ENCODE data around the gene TBX4. TPM values are rescaled to one million over a fixed set of nuclear protein-coding genes. Genes with fewer than 3 reads are reported as not detected.

TBX4 gene
- total and polyA plus RNA-seq, 2 experiments from 2014 or later: not detected

DNA sequence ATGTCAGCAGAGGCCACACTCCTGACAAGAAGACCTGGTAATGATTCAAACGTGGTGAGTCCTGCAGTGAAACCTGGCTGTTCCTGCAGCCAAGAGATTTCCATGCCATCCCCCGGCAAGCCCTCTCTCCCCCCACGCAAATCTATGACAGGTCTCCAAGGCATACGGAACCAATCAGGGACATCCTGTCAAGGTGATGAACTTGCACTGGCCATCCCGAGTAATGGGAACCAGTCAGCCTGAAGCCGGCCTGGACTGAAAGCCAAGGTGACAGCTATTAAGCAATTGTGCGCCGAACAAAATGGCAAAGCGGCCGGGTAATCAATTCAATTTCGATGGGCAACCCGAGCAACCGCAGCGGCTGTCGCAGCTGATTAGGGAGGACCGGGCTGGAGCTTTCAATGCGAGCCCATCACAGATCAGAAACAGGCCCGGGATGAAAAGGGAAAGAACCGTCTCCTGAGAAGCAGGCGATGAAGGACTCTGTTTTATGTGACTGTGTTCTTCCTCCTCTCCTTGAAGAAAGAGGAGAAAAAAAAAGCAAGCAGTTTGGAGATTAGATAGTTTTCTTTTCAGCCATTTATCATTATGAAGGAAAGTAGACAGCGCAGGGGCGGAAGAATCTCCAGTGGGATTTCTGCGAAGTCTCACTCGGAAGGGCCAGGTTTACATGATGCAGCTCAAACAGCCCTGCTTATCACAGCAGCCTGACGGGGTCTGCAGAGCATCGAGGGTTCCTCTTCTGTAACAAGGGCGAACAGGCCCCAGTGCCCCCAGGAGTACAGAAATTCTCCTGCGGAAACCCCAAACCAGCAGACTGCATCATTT, 35.2 kb downstream of the TBX4 start:
- Histone ChIP-seq H3K9ac (no peak overlapping the region), H3K9me2 (ENCODE audit: insufficient read depth) (no peaks in the 10 kb centered on the region), H3K27ac (no peak overlapping the region), H3K36me3 (ENCODE audit: low read depth) (no peaks in the 10 kb centered on the region), H2AFZ (no peak overlapping the region), H4K20me1 (ENCODE audit: insufficient read depth) (no peaks in the 10 kb centered on the region), H3F3A (ENCODE audit: insufficient read depth) (no peaks in the 10 kb centered on the region), H3K27me3 (replicated peaks; ENCODE audit: insufficient read depth) (no peaks in the 10 kb centered on the region), H3K4me3 (no peak overlapping the region), H3K4me1 (ENCODE audit: insufficient read depth) (peaks cover 3% of the 10 kb centered on the region), H3K79me2 (ENCODE audit: insufficient read depth) (no peaks in the 10 kb centered on the region), H3K9me3 (ENCODE audit: low read depth) (no peaks in the 10 kb centered on the region), H3K4me2 (ENCODE audit: unreplicated experiment) (no peak overlapping the region)
- DNase-seq: no peak
- WGBS, 2 experiments (ENCODE audit: low coverage in 1 of 2, low lambda C conversion rate in 2 of 2, missing lambda C conversion rate in 2 of 2): 54 to 60% methylated on average over 28 of the region's 28 CpGs
- in situ Hi-C loops (cut with MboI): no loop called here
- no peak for TF ChIP-seq EZH2phosphoT487 (IDR thresholded peaks at IDR 0.05; ENCODE audit: insufficient read depth, low read depth)
- no peak for TF ChIP-seq EZH2 (IDR thresholded peaks at IDR 0.05; ENCODE audit: insufficient read depth, poor library complexity, severe bottlenecking)

DNA sequence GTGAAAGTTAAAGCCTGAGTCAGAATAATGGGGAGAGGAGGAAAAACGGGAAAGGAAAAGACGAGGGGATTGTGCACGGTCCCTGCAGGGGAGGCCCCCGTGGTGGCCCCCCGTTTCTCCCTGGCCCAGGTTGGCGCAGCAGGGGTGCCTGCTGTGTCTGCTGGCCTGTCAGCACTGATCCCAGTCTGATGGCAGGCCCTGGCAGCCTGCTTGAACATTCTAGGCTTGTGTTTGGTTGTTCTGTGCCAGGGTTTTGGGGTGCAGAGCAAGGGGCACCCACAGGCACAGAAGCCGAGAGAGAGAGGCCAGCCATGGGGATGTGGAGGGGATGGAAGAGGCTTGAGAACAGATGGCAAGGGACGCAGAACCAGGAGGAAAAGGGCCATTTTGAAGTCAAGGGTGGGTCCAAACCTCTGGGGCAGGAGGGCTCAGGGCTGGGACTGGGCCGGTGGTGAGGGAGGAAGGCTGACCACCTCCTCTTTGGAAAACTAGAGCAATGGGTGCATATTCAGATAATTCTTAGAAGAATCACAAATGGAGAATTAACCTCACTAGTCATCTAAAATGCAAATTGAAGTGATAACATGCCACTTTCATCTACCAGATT, 35.9 kb downstream of the TBX4 start:
- no peaks in the 10 kb centered on the region for H3F3A ChIP-seq (ENCODE audit: insufficient read depth)
- no peak overlapping the region for H3K27ac ChIP-seq
- H3K27me3 ChIP-seq (replicated peaks; ENCODE audit: insufficient read depth): no peaks in the 10 kb centered on the region
- no peak for TF ChIP-seq EZH2phosphoT487 (IDR thresholded peaks at IDR 0.05; ENCODE audit: insufficient read depth, low read depth)
- no peak for TF ChIP-seq EZH2 (IDR thresholded peaks at IDR 0.05; ENCODE audit: insufficient read depth, poor library complexity, severe bottlenecking)
- H4K20me1 ChIP-seq (ENCODE audit: insufficient read depth): no peaks in the 10 kb centered on the region
- 71 to 74% methylated on average over 8 to 9 of the region's 9 CpGs for WGBS, 2 experiments (ENCODE audit: low coverage in 1 of 2, low lambda C conversion rate in 2 of 2, missing lambda C conversion rate in 2 of 2)
- no peak overlapping the region for H3K9ac ChIP-seq
- no peak for DNase-seq
- no peak overlapping the region for H2AFZ ChIP-seq
- no peaks in the 10 kb centered on the region for H3K36me3 ChIP-seq (ENCODE audit: low read depth)
- H3K4me2 ChIP-seq (ENCODE audit: unreplicated experiment): no peak overlapping the region
- H3K9me2 ChIP-seq (ENCODE audit: insufficient read depth): no peaks in the 10 kb centered on the region
- H3K4me1 ChIP-seq (ENCODE audit: insufficient read depth): peaks cover 7% of the 10 kb centered on the region
- no peak overlapping the region for H3K4me3 ChIP-seq
- H3K9me3 ChIP-seq (ENCODE audit: low read depth): no peaks in the 10 kb centered on the region
- in situ Hi-C loops (cut with MboI): no loop called here
- H3K79me2 ChIP-seq (ENCODE audit: insufficient read depth): no peaks in the 10 kb centered on the region

DNA sequence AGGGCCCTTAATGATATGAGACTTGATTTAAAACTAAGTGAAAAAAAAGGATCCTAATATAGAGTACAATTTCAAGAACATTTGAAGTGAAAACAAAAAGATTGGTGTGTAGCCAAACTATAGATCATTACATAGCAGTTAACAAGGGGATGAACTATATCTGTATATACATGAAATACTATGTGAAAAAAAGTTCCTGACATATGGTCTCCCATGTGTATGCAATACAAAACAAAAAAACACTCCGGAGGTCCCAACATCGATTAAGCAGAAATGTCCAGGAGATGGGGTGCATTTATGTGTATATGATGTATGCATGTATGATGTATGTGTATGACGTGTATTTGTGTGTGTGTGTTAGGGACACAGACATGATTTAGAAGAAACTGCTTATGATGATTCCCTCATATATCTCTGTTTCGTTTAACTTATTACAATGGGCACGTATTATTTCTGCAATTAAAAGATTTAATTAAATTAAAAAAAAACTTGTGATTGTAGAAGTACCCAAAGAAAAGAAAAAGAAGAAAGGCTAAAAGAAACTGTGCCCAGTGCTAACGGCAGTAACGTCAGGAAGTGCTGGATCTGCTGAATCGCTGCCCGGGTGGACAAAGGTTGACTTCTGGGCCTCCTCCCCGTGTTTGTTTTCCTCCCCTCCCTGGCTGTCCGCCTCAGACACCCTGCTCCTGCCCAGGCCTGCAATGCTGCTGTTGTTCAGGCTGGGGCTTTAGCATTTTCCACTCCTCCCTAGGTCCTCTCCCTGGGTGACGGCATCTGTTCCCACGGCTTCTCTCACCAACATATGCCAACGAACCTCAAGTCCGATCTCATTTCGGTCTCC, 36.9 kb downstream of the TBX4 start:
- Histone ChIP-seq H3K27ac (no peak overlapping the region), H3K79me2 (ENCODE audit: insufficient read depth) (no peaks in the 10 kb centered on the region), H3K9me3 (ENCODE audit: low read depth) (no peaks in the 10 kb centered on the region), H4K20me1 (ENCODE audit: insufficient read depth) (no peaks in the 10 kb centered on the region), H3K36me3 (ENCODE audit: low read depth) (no peaks in the 10 kb centered on the region), H3K27me3 (replicated peaks; ENCODE audit: insufficient read depth) (no peaks in the 10 kb centered on the region), H3K9me2 (ENCODE audit: insufficient read depth) (no peaks in the 10 kb centered on the region), H3F3A (ENCODE audit: insufficient read depth) (no peaks in the 10 kb centered on the region), H3K9ac (no peak overlapping the region), H3K4me3 (no peak overlapping the region), H2AFZ (no peak overlapping the region), H3K4me2 (ENCODE audit: unreplicated experiment) (no peak overlapping the region), H3K4me1 (ENCODE audit: insufficient read depth) (peaks cover 7% of the 10 kb centered on the region)
- TF ChIP-seq EZH2 (IDR thresholded peaks at IDR 0.05; ENCODE audit: insufficient read depth, poor library complexity, severe bottlenecking): no peak
- TF ChIP-seq EZH2phosphoT487 (IDR thresholded peaks at IDR 0.05; ENCODE audit: insufficient read depth, low read depth): no peak
- WGBS, 2 experiments (ENCODE audit: low coverage in 1 of 2, low lambda C conversion rate in 2 of 2, missing lambda C conversion rate in 2 of 2): 82 to 83% methylated on average over 16 of the region's 16 CpGs
- no peak for DNase-seq
- in situ Hi-C loops (cut with MboI): no loop called here

DNA sequence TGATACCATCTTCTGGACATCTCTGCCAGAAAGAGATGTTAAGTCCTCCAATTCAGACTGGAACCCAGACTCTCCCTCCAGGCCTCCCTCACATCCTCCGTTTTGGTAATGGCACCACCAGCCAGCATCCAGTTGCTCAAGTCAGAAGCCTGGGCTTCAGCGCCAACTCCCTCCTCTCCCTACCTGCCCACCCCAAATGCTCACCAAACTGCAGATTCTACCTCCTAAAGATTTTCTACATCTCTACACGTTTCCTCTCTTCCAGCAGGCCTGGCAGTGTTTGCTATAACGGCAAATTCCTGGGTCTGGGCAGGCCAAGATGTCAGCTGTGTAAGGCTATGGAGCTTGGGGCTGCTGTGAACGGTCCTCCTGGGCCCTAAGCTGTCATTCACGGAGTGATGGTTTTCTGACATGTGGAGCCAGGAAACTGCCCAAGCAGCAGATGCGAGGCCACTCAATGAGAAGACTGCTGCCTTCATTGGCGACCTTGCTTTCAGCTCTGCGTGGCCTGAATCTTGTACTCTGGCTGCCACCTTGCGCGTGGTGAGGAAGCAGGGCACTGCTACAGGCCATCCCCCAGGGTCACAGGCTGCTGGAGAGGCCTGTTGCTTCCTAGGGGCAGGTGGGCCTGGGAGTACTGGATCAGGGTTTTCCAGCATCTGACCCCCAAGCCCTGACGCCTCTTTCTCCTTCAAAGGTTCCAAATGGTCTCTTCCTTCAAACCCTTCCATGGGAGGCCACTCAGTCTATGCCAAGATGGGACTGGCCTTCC, 37.7 kb downstream of the TBX4 start:
- 90% methylated on average over 12 of the region's 12 CpGs for WGBS, 2 experiments (ENCODE audit: low coverage in 1 of 2, low lambda C conversion rate in 2 of 2, missing lambda C conversion rate in 2 of 2)
- Histone ChIP-seq H3K4me3 (no peak overlapping the region), H3K27ac (no peak overlapping the region), H3K36me3 (ENCODE audit: low read depth) (no peaks in the 10 kb centered on the region), H3K4me1 (ENCODE audit: insufficient read depth) (peaks cover 7% of the 10 kb centered on the region), H3K9me3 (ENCODE audit: low read depth) (no peaks in the 10 kb centered on the region), H3K9ac (no peak overlapping the region), H3K4me2 (ENCODE audit: unreplicated experiment) (no peak overlapping the region), H4K20me1 (ENCODE audit: insufficient read depth) (no peaks in the 10 kb centered on the region), H3K27me3 (replicated peaks; ENCODE audit: insufficient read depth) (no peaks in the 10 kb centered on the region), H3K79me2 (ENCODE audit: insufficient read depth) (no peaks in the 10 kb centered on the region), H3K9me2 (ENCODE audit: insufficient read depth) (no peaks in the 10 kb centered on the region), H3F3A (ENCODE audit: insufficient read depth) (no peaks in the 10 kb centered on the region), H2AFZ (no peak overlapping the region)
- no peak for DNase-seq
- in situ Hi-C loops (cut with MboI): no loop called here
- TF ChIP-seq EZH2 (IDR thresholded peaks at IDR 0.05; ENCODE audit: insufficient read depth, poor library complexity, severe bottlenecking): no peak
- TF ChIP-seq EZH2phosphoT487 (IDR thresholded peaks at IDR 0.05; ENCODE audit: insufficient read depth, low read depth): no peak
